Activated effector memory CD4-positive, alpha-beta T cell treated with anti-CD3 and anti-CD28 coated beads, Interleukin-2, amount 50 U/mL, for 16 hours (primary cell): ENCODE results near the gene RBM47.
"Not testable (repeated sequence)": the region's sequence is repeated elsewhere in the genome, so short reads cannot be mapped to it uniquely, and the experiment has no call there.

ENCODE experiments used
- DNase-seq: peaks from one replicate; pipeline ENCODE4 v3.0.0-alpha.2; 2020

RBM47 gene

GRCh38 chr4:40481977-40482376 is 147.7 kb downstream of the RBM47 start:
- no peak for DNase-seq

- no peak for DNase-seq
These were observed 149.4 kb downstream of the RBM47 start for GRCh38 chr4:40480291-40480690.

GRCh38 chr4:40479378-40479777 is 150.3 kb downstream of the RBM47 start:
- no peak for DNase-seq

- no peak for DNase-seq
These were observed 154.1 kb downstream of the RBM47 start for GRCh38 chr4:40475609-40476008.

GRCh38 chr4:40473578-40474388 is 155.9 kb downstream of the RBM47 start:
- DNase-seq, result no peak

- DNase-seq, result no peak
These were observed 157.7 kb downstream of the RBM47 start for GRCh38 chr4:40471923-40472322.

GRCh38 chr4:40466789-40467188 is 162.9 kb downstream of the RBM47 start:
- DNase-seq, result no peak

- no peak for DNase-seq
These were observed 167.3 kb downstream of the RBM47 start for GRCh38 chr4:40462326-40462725.

GRCh38 chr4:40461879-40462278 is 167.8 kb downstream of the RBM47 start:
- DNase-seq, result no peak

- no peak for DNase-seq
These were observed 168.6 kb downstream of the RBM47 start for GRCh38 chr4:40461062-40461461.

- DNase-seq, result no peak
These were observed 171.0 kb downstream of the RBM47 start for GRCh38 chr4:40458683-40459082.

- DNase-seq, result no peak
These were observed 171.6 kb downstream of the RBM47 start for GRCh38 chr4:40458109-40458508.

- no peak for DNase-seq
These were observed 174.2 kb downstream of the RBM47 start for GRCh38 chr4:40455340-40455902.

GRCh38 chr4:40454816-40455215 is 174.8 kb downstream of the RBM47 start:
- no peak for DNase-seq

- no peak for DNase-seq
These were observed 175.8 kb downstream of the RBM47 start for GRCh38 chr4:40453912-40454311.

GRCh38 chr4:40448875-40449274 is 180.8 kb downstream of the RBM47 start:
- no peak for DNase-seq

GRCh38 chr4:40446839-40447238 is 182.8 kb downstream of the RBM47 start:
- no peak for DNase-seq

GRCh38 chr4:40446261-40446750 is 183.4 kb downstream of the RBM47 start:
- DNase-seq, result not testable (repeated sequence)

- DNase-seq, result no peak
These were observed 184.0 kb downstream of the RBM47 start for GRCh38 chr4:40445671-40446070.

- DNase-seq, result no peak
These were observed 188.2 kb downstream of the RBM47 start for GRCh38 chr4:40441430-40441829.

GRCh38 chr4:40439519-40439918 is 190.1 kb downstream of the RBM47 start:
- DNase-seq, result no peak

GRCh38 chr4:40438384-40439026 is 191.2 kb downstream of the RBM47 start:
- no peak for DNase-seq

- DNase-seq, result no peak
These were observed 191.8 kb downstream of the RBM47 start for GRCh38 chr4:40437741-40438383.
